Body of pancreas (tissue), 4 donors: ENCODE data around the gene LDB2.
"Not testable (repeated sequence)": the region's sequence is repeated elsewhere in the genome, so short reads cannot be mapped to it uniquely, and the experiment has no call there.

ENCODE experiments used
- CTCF ChIP-seq, 7 experiments: fragments of 450-650 bp in 4 of 7; fragments of 200-600 bp in 3 of 7; sonication (generic) in 3 of 7; IDR thresholded peaks; one replicate each; pipeline ENCODE4 v1.5.1; 2016 to 2019; ENCODE audit warnings: antibody characterized with exemption in 7 of 7
- POLR2A ChIP-seq, 3 donors: fragments of 450-650 bp; IDR thresholded peaks; one replicate each; pipeline ENCODE4 v1.6.1; 2016; ENCODE audit warnings: antibody characterized with exemption in 3 of 3, mild to moderate bottlenecking in 2 of 3

- not testable (repeated sequence) for TF ChIP-seq POLR2A, CTCF (IDR thresholded peaks at IDR 0.05)
These were observed 341.1 kb downstream of the LDB2 start for GRCh38 chr4:16557316-16557715.
